ENCODE data around the gene TSHZ3.

The TSHZ3 gene

GRCh38 chr19:31334849-31335624 is 14.2 kb downstream of the TSHZ3 start:
- DNase-seq (ENCODE audit: low spot score), result no peak

GRCh38 chr19:31334101-31334848 is 15.0 kb downstream of the TSHZ3 start:
- no peak for DNase-seq (ENCODE audit: low spot score)

- DNase-seq (ENCODE audit: low spot score), result no peak
These were observed 17.1 kb downstream of the TSHZ3 start for GRCh38 chr19:31332096-31332495.

GRCh38 chr19:31331536-31331935 is 17.7 kb downstream of the TSHZ3 start:
- DNase-seq (ENCODE audit: low spot score), result peak; percentile 83

- no peak for DNase-seq (ENCODE audit: low spot score)
These were observed 18.5 kb downstream of the TSHZ3 start for GRCh38 chr19:31330761-31331160.

GRCh38 chr19:31330237-31330636 is 19.0 kb downstream of the TSHZ3 start:
- DNase-seq (ENCODE audit: low spot score), result no peak

GRCh38 chr19:31329819-31330218 is 19.4 kb downstream of the TSHZ3 start:
- no peak for DNase-seq (ENCODE audit: low spot score)

GRCh38 chr19:31328238-31328637 is 21.0 kb downstream of the TSHZ3 start:
- no peak for DNase-seq (ENCODE audit: low spot score)

- DNase-seq (ENCODE audit: low spot score), result no peak
These were observed 22.8 kb downstream of the TSHZ3 start for GRCh38 chr19:31326329-31327028.

GRCh38 chr19:31325342-31325741 is 23.9 kb downstream of the TSHZ3 start:
- DNase-seq (ENCODE audit: low spot score), result no peak

- no peak for DNase-seq (ENCODE audit: low spot score)
These were observed 29.8 kb downstream of the TSHZ3 start for GRCh38 chr19:31319465-31319864.

- no peak for DNase-seq (ENCODE audit: low spot score)
These were observed 30.3 kb downstream of the TSHZ3 start for GRCh38 chr19:31318790-31319425.

- DNase-seq (ENCODE audit: low spot score), result no peak
These were observed 31.7 kb downstream of the TSHZ3 start for GRCh38 chr19:31317570-31317969.

- no peak for DNase-seq (ENCODE audit: low spot score)
These were observed 32.1 kb downstream of the TSHZ3 start for GRCh38 chr19:31317093-31317492.

- DNase-seq (ENCODE audit: low spot score), result peak; percentile 5
These were observed 32.9 kb downstream of the TSHZ3 start for GRCh38 chr19:31316201-31316951.

- no peak for DNase-seq (ENCODE audit: low spot score)
These were observed 33.6 kb downstream of the TSHZ3 start for GRCh38 chr19:31315652-31316051.

- DNase-seq (ENCODE audit: low spot score), result no peak
These were observed 34.2 kb downstream of the TSHZ3 start for GRCh38 chr19:31314849-31315629.

GRCh38 chr19:31314156-31314555 is 35.1 kb downstream of the TSHZ3 start:
- DNase-seq (ENCODE audit: low spot score), result no peak

GRCh38 chr19:31313291-31314030 is 35.8 kb downstream of the TSHZ3 start:
- DNase-seq (ENCODE audit: low spot score), result no peak

- no peak for DNase-seq (ENCODE audit: low spot score)
These were observed 36.5 kb downstream of the TSHZ3 start for GRCh38 chr19:31312677-31313244.
